Measurements from ENCODE around the gene MED10. TPM values are rescaled to one million over a fixed set of nuclear protein-coding genes. Genes with fewer than 3 reads are reported as not detected.

Gene MED10
- total RNA-seq, 1 donor from 2014 or later = 49.3 TPM

GRCh38 chr5:6386271-6386670 lies 7.9 kb upstream of the MED10 start:
- Mint-ChIP-seq H3K36me3 (ENCODE audit: low read depth, unreplicated experiment) (no peaks in the 10 kb centered on the region), H3K27ac (ENCODE audit: unreplicated experiment) (no peak overlapping the region), H3K4me1 (ENCODE audit: low read depth, unreplicated experiment) (no peaks in the 10 kb centered on the region), H3K27me3 (ENCODE audit: low read depth, unreplicated experiment) (peaks cover 22% of the 10 kb centered on the region), H3K4me3 (ENCODE audit: unreplicated experiment) (no peak overlapping the region), H3K9me3 (ENCODE audit: unreplicated experiment) (peaks cover 2% of the 10 kb centered on the region)
- no peak for TF ChIP-seq EZH2 (IDR thresholded peaks at IDR 0.05; ENCODE audit: insufficient read depth, low read length)
- no peak overlapping the region for H2AFZ ChIP-seq (ENCODE audit: low read depth, low read length)
- no peaks in the 10 kb centered on the region for H3K27me3 ChIP-seq (ENCODE audit: insufficient read depth, low read length)
- no peak overlapping the region for H3K27ac ChIP-seq (ENCODE audit: low read depth, low read length)
- H4K20me1 ChIP-seq (ENCODE audit: insufficient read depth, low read length) = no peaks in the 10 kb centered on the region
- H3K79me2 ChIP-seq (ENCODE audit: insufficient read depth, low read length) = no peaks in the 10 kb centered on the region
- no peaks in the 10 kb centered on the region for H3K36me3 ChIP-seq (ENCODE audit: insufficient read depth, low read length)
- no peak overlapping the region for H3K9ac ChIP-seq (ENCODE audit: low read length)
- DNase-seq (ENCODE audit: low read depth) (no peak), FAIRE-seq (no peak)
- H3K4me3 ChIP-seq (ENCODE audit: insufficient read depth, low read depth, low read length) = no peak overlapping the region
- H3K9me3 ChIP-seq (ENCODE audit: insufficient read depth, low read depth, low read length) = no peaks in the 10 kb centered on the region
- no peak overlapping the region for H3K4me2 ChIP-seq (ENCODE audit: low read length)
- no peaks in the 10 kb centered on the region for H3K4me1 ChIP-seq (ENCODE audit: insufficient read depth, low read length)

- Histone ChIP-seq H3K4me1 (ENCODE audit: insufficient read depth, low read length) (no peaks in the 10 kb centered on the region), H3K9ac (ENCODE audit: low read length) (no peak overlapping the region), H3K9me3 (ENCODE audit: insufficient read depth, low read depth, low read length) (no peaks in the 10 kb centered on the region), H3K27me3 (ENCODE audit: insufficient read depth, low read length) (no peaks in the 10 kb centered on the region), H4K20me1 (ENCODE audit: insufficient read depth, low read length) (no peaks in the 10 kb centered on the region), H2AFZ (ENCODE audit: low read depth, low read length) (no peak overlapping the region), H3K36me3 (ENCODE audit: insufficient read depth, low read length) (no peaks in the 10 kb centered on the region), H3K79me2 (ENCODE audit: insufficient read depth, low read length) (no peaks in the 10 kb centered on the region), H3K4me3 (ENCODE audit: insufficient read depth, low read depth, low read length) (no peak overlapping the region), H3K27ac (ENCODE audit: low read depth, low read length) (no peak overlapping the region), H3K4me2 (ENCODE audit: low read length) (no peak overlapping the region)
- no peak for DNase-seq (ENCODE audit: low read depth)
- FAIRE-seq = no peak
- peaks cover 14% of the 10 kb centered on the region for H3K27me3 Mint-ChIP-seq (ENCODE audit: low read depth, unreplicated experiment)
- H3K9me3 Mint-ChIP-seq (ENCODE audit: unreplicated experiment) = no peaks in the 10 kb centered on the region
- H3K36me3 Mint-ChIP-seq (ENCODE audit: low read depth, unreplicated experiment) = no peaks in the 10 kb centered on the region
- H3K27ac Mint-ChIP-seq (ENCODE audit: unreplicated experiment) = no peak overlapping the region
- H3K4me3 Mint-ChIP-seq (ENCODE audit: unreplicated experiment) = no peak overlapping the region
- H3K4me1 Mint-ChIP-seq (ENCODE audit: low read depth, unreplicated experiment) = no peaks in the 10 kb centered on the region
- TF ChIP-seq CTCF (IDR thresholded peaks at IDR 0.05; ENCODE audit: insufficient read depth, low read depth, low read length) = no peak
- TF ChIP-seq EZH2 (IDR thresholded peaks at IDR 0.05; ENCODE audit: insufficient read depth, low read length) = no peak
Measured at GRCh38 chr5:6384856-6385255, 6.5 kb upstream of the MED10 start.

- Histone ChIP-seq H4K20me1 (ENCODE audit: insufficient read depth, low read length) (no peaks in the 10 kb centered on the region), H3K9ac (ENCODE audit: low read length) (no peak overlapping the region), H3K27ac (ENCODE audit: low read depth, low read length) (no peak overlapping the region), H3K36me3 (ENCODE audit: insufficient read depth, low read length) (no peaks in the 10 kb centered on the region), H3K9me3 (ENCODE audit: insufficient read depth, low read depth, low read length) (no peaks in the 10 kb centered on the region), H3K79me2 (ENCODE audit: insufficient read depth, low read length) (peaks cover under 1% of the 10 kb centered on the region), H3K4me2 (ENCODE audit: low read length) (no peak overlapping the region), H2AFZ (ENCODE audit: low read depth, low read length) (no peak overlapping the region), H3K27me3 (ENCODE audit: insufficient read depth, low read length) (no peaks in the 10 kb centered on the region), H3K4me1 (ENCODE audit: insufficient read depth, low read length) (peaks cover 3% of the 10 kb centered on the region), H3K4me3 (ENCODE audit: insufficient read depth, low read depth, low read length) (no peak overlapping the region)
- Mint-ChIP-seq H3K27ac (ENCODE audit: unreplicated experiment) (no peak overlapping the region), H3K9me3 (ENCODE audit: unreplicated experiment) (no peaks in the 10 kb centered on the region), H3K36me3 (ENCODE audit: low read depth, unreplicated experiment) (no peaks in the 10 kb centered on the region), H3K4me3 (ENCODE audit: unreplicated experiment) (no peak overlapping the region), H3K4me1 (ENCODE audit: low read depth, unreplicated experiment) (no peaks in the 10 kb centered on the region), H3K27me3 (ENCODE audit: low read depth, unreplicated experiment) (peaks cover 10% of the 10 kb centered on the region)
- DNase-seq (ENCODE audit: low read depth) = no peak
- no peak for TF ChIP-seq CTCF (IDR thresholded peaks at IDR 0.05; ENCODE audit: insufficient read depth, low read depth, low read length)
- TF ChIP-seq EZH2 (IDR thresholded peaks at IDR 0.05; ENCODE audit: insufficient read depth, low read length) = no peak
- FAIRE-seq = no peak
Measured at GRCh38 chr5:6383376-6383775, 5.0 kb upstream of the MED10 start.
